ENCODE measurements around the gene XDH. TPM values are rescaled to one million over a fixed set of nuclear protein-coding genes. Genes with fewer than 3 reads are reported as not detected.

Gene XDH
- polyA plus RNA-seq, 1 experiment: 0.35 TPM

DNA sequence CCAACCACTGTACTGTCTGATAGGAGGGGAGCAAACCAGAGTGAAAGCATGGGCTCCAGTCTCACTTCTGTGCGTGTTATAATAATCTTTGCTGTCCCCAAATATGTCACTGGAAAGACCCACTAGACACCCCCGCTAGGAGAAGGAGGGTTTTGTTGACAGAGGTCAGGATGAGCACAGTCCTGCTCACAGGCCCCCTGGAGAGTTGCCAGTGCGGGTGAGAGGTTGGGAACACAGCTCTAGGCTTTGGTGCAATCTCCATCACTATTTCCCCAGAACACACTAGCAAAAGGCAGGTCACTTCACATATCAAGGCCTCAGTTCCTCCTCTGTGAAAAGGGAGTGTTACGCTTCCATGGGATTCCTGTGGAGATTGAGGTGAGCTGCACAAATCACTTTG lies 9.7 kb downstream of the XDH start:
- DNase-seq (ENCODE audit: low read depth, low spot score): no peak
- Histone ChIP-seq H3K4me3 (ENCODE audit: low read depth, low read length) (no peak overlapping the region), H3K9me3 (ENCODE audit: control insufficient read depth, insufficient read depth, low read length) (no peaks in the 10 kb centered on the region), H3K27ac (ENCODE audit: low read depth, low read length) (no peak overlapping the region), H3K27me3 (ENCODE audit: control insufficient read depth, insufficient read depth, low read length) (no peaks in the 10 kb centered on the region)
- POLR2A ChIA-PET: no interaction called here
- CTCF ChIA-PET: no interaction called here
- TF ChIP-seq, protein P1, sequence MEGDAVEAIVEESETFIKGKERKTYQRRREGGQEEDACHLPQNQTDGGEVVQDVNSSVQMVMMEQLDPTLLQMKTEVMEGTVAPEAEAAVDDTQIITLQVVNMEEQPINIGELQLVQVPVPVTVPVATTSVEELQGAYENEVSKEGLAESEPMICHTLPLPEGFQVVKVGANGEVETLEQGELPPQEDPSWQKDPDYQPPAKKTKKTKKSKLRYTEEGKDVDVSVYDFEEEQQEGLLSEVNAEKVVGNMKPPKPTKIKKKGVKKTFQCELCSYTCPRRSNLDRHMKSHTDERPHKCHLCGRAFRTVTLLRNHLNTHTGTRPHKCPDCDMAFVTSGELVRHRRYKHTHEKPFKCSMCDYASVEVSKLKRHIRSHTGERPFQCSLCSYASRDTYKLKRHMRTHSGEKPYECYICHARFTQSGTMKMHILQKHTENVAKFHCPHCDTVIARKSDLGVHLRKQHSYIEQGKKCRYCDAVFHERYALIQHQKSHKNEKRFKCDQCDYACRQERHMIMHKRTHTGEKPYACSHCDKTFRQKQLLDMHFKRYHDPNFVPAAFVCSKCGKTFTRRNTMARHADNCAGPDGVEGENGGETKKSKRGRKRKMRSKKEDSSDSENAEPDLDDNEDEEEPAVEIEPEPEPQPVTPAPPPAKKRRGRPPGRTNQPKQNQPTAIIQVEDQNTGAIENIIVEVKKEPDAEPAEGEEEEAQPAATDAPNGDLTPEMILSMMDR (IDR thresholded peaks at IDR 0.05; ENCODE audit: low read depth, low read length): no peak

DNA sequence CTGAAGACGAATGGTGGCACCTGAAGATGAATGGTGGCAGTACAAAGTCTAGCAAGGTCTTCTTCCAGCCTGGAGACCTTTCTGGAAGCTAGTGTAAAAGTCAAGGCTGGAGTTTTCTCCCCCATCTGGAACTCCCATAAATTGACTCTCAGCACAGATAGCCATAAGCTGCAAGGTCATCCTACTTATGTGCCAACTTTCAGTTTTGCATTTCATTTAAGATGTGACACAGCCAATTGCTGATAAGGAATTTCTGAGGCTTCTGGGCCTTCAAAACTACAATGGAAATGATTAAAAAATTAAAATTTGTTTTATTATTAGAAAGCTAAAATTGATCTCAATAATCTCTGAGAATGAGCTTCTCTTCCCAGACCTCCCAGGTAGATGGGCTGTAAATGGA lies 10.2 kb downstream of the XDH start:
- no peak for DNase-seq (ENCODE audit: low read depth, low spot score)
- Histone ChIP-seq H3K9me3 (ENCODE audit: control insufficient read depth, insufficient read depth, low read length) (no peaks in the 10 kb centered on the region), H3K27me3 (ENCODE audit: control insufficient read depth, insufficient read depth, low read length) (no peaks in the 10 kb centered on the region), H3K4me3 (ENCODE audit: low read depth, low read length) (no peak overlapping the region), H3K27ac (ENCODE audit: low read depth, low read length) (no peak overlapping the region)
- ChIA-PET CTCF (no interaction called here), POLR2A (no interaction called here)
- TF ChIP-seq, protein P1 (IDR thresholded peaks at IDR 0.05; ENCODE audit: low read depth, low read length): no peak

DNA sequence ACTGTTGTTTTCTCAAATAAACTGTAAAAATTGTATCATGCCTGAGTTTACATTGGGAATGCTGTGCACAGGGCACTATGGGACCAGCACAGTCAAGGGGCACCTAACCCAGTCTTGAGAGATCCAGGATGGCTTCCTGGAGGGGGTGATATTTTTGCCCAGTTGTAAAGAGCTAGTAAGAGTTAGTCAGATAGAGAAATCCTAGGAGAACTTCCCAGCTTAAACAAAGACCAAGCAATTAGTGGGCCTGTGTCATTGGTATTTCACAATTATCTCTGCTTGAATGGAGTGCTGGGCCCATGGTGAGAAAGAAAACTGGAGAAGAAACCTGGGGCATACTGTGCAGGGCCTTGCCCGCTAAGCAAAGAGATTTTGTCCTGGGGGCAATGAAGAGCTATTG lies 12.2 kb downstream of the XDH start:
- DNase-seq (ENCODE audit: low read depth, low spot score): no peak

DNA sequence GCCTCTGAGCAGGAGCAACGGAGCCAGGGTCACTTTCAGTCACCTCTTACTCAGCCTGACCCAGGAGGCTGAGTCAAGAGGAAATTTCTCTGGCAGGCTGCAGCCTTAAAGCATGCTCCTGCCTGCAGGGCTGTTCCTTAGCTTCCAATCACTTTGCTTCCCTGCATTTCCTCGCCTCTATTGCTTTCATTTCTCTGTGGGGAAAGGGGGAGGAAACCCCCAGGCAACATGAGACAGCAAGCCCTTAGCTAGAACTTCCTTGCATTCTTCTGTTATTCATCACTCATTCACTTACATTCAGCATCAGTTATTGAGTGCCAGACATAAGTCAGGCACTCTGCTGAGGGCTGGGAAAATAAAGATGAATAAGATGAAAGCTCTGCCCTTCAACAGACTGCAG lies 13.0 kb downstream of the XDH start:
- no peak overlapping the region for H3K4me3 ChIP-seq (ENCODE audit: low read depth, low read length)
- peak overlapping the region; percentile 55 for H3K27ac ChIP-seq (ENCODE audit: low read depth, low read length)
- DNase-seq (ENCODE audit: low read depth, low spot score): peak; percentile 69
- no peaks in the 10 kb centered on the region for H3K9me3 ChIP-seq (ENCODE audit: control insufficient read depth, insufficient read depth, low read length)
- POLR2A ChIA-PET: interaction anchor here (1.1 to 1.5 kb wide), 3 partner anchors 10 to 82 kb away, joined by 3 to 6 read pairs (median 3); no protein-coding TSS in a partner anchor
- no peaks in the 10 kb centered on the region for H3K27me3 ChIP-seq (ENCODE audit: control insufficient read depth, insufficient read depth, low read length)
- TF ChIP-seq, protein P1 (IDR thresholded peaks at IDR 0.05; ENCODE audit: low read depth, low read length): 0 out of 2 replicates have a peak, but pooled peaks have one; percentile 4
- CTCF ChIA-PET: interaction anchor here (0.5 to 2.0 kb wide), 11 partner anchors 15 to 690 kb away, joined by 3 to 9 read pairs (median 3); no protein-coding TSS in a partner anchor

More for the DNA sequence above, 12.2 kb downstream of the XDH start:
- H3K9me3 ChIP-seq (ENCODE audit: control insufficient read depth, insufficient read depth, low read length): no peaks in the 10 kb centered on the region
- POLR2A ChIA-PET: interaction anchor here (0.6 to 1.1 kb wide), 2 partner anchors 83 to 764 kb away, joined by 3 read pairs; partner anchors contain the start of gene SLC30A6
- peak overlapping the region; percentile 55 for H3K27ac ChIP-seq (ENCODE audit: low read depth, low read length)
- TF ChIP-seq, protein P1 (IDR thresholded peaks at IDR 0.05; ENCODE audit: low read depth, low read length): no peak
- H3K27me3 ChIP-seq (ENCODE audit: control insufficient read depth, insufficient read depth, low read length): no peaks in the 10 kb centered on the region
- CTCF ChIA-PET: interaction anchor here (0.5 to 2.0 kb wide), 8 partner anchors 15 to 690 kb away, joined by 3 to 9 read pairs (median 4); no protein-coding TSS in a partner anchor
- H3K4me3 ChIP-seq (ENCODE audit: low read depth, low read length): no peak overlapping the region

DNA sequence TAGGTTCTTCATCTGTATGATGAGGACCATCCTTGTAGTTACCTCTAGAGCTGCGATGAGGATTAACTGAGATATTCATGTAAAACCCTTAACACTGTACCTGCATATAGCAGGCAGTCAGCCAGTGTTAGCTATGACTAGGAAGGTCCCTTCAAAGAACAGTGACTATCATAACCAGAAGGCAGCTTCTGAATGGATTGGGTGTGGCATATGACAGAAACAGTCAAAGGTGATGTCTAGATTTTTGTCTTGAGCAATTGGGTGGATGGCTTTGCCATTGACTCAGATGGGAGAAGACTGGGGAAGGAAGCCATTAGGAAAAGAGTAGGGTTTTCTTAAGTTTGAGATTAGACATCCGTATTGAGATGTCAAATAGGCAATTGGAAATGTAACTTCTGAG lies 15.7 kb downstream of the XDH start:
- TF ChIP-seq, protein P1 (IDR thresholded peaks at IDR 0.05; ENCODE audit: low read depth, low read length): no peak
- Histone ChIP-seq H3K9me3 (ENCODE audit: control insufficient read depth, insufficient read depth, low read length) (no peaks in the 10 kb centered on the region), H3K27me3 (ENCODE audit: control insufficient read depth, insufficient read depth, low read length) (no peaks in the 10 kb centered on the region), H3K27ac (ENCODE audit: low read depth, low read length) (no peak overlapping the region), H3K4me3 (ENCODE audit: low read depth, low read length) (no peak overlapping the region)
- CTCF ChIA-PET: interaction anchor here (0.6 kb wide), 1 partner anchor 1070 kb away, joined by 5 read pairs; no protein-coding TSS in a partner anchor
- POLR2A ChIA-PET: no interaction called here
- no peak for DNase-seq (ENCODE audit: low read depth, low spot score)

All from AG04450 (cell line).